ENCODE data around the gene NPTXR. TPM values are rescaled to one million over a fixed set of nuclear protein-coding genes. Genes with fewer than 3 reads are reported as not detected.

The NPTXR gene
- total and polyA plus RNA-seq, 10 of the 15 experiments (the other 5 are each of a cell fraction or from before 2014, with no cell fraction given): 0.02 to 0.38 (median 0.07) TPM; not detected in 2

DNA sequence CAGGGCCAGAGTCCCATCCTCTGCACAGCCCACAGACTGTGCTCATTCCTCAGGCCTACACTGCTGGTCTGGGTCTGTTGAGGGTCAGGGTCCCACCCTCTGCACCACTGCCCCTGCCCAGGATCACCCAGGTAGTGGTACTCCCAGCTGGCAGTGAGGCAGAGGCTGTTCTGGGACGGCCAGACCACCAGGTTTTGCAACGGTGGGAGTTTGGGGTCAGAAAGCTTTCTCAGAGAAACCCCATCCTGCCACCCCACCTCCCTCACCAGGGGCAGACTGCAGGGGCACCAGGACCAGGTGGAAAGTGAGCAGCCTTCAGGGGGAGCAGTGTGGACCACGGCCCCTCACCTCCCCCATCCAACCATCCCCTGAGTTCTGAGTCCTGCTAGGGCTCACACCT is 10.8 kb downstream of the NPTXR start:
- DNase-seq (ENCODE audit: low read depth, low spot score): no peak
- intact Hi-C loops (cut with micrococcal nuclease; ENCODE audit: unreplicated experiment): no loop called here
- ChIA-PET SMC1A (ENCODE audit: uncharacterized antibody, unreplicated experiment) (no interaction called here), POLR2A (no interaction called here), RAD21 (ENCODE audit: unreplicated experiment) (no interaction called here), CTCF (interaction anchor here (0.6 kb wide), 1 partner anchor 19 kb away, joined by 4 read pairs; no protein-coding TSS in a partner anchor)
- FAIRE-seq: no peak
- Histone ChIP-seq H3K9me3 (replicated peaks; ENCODE audit: control insufficient read depth, insufficient read depth, low read length) (no peaks in the 10 kb centered on the region), H2AFZ (ENCODE audit: control insufficient read depth, low read depth, low read length) (no peak overlapping the region), H3K9ac (ENCODE audit: control insufficient read depth, insufficient read depth, low read length) (no peak overlapping the region), H3K4me1 (ENCODE audit: control insufficient read depth, insufficient read depth, low read length) (no peaks in the 10 kb centered on the region), H3K27ac (ENCODE audit: control insufficient read depth, insufficient read depth) (no peak overlapping the region), H3K4me2 (ENCODE audit: control insufficient read depth, insufficient read depth) (no peak overlapping the region), H4K20me1 (ENCODE audit: control insufficient read depth, insufficient read depth) (no peaks in the 10 kb centered on the region), H3K36me3 (ENCODE audit: control insufficient read depth in 2 of 2, insufficient read depth in 2 of 2, low read length in 1 of 2) (no peaks in the 10 kb centered on the region), H3K27me3 (replicated peaks in 1 of 2; ENCODE audit: control insufficient read depth in 2 of 2, insufficient read depth in 2 of 2, low read length in 1 of 2) (no peaks in the 10 kb centered on the region; a peak in 1 of 4 replicates), H3K4me3 (no peak overlapping the region), H3K79me2 (ENCODE audit: control insufficient read depth, insufficient read depth, low read length) (no peaks in the 10 kb centered on the region)
- in situ Hi-C loops (cut with MboI): no loop called here
- TF ChIP-seq CHD1 (IDR thresholded peaks at IDR 0.05; ENCODE audit: low read depth, low read length): no peak
- TF ChIP-seq MEF2B (IDR thresholded peaks at IDR 0.05; ENCODE audit: partially characterized antibody, poor library complexity, severe bottlenecking): no peak
- TF ChIP-seq, protein P1, sequence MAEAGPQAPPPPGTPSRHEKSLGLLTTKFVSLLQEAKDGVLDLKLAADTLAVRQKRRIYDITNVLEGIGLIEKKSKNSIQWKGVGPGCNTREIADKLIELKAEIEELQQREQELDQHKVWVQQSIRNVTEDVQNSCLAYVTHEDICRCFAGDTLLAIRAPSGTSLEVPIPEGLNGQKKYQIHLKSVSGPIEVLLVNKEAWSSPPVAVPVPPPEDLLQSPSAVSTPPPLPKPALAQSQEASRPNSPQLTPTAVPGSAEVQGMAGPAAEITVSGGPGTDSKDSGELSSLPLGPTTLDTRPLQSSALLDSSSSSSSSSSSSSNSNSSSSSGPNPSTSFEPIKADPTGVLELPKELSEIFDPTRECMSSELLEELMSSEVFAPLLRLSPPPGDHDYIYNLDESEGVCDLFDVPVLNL (IDR thresholded peaks at IDR 0.05; ENCODE audit: low read depth, low read length): no peak
- TF ChIP-seq, protein P2, sequence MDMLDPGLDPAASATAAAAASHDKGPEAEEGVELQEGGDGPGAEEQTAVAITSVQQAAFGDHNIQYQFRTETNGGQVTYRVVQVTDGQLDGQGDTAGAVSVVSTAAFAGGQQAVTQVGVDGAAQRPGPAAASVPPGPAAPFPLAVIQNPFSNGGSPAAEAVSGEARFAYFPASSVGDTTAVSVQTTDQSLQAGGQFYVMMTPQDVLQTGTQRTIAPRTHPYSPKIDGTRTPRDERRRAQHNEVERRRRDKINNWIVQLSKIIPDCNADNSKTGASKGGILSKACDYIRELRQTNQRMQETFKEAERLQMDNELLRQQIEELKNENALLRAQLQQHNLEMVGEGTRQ (IDR thresholded peaks at IDR 0.05; ENCODE audit: borderline replicate concordance, low read depth, low read length): no peak
- TF ChIP-seq NR2F1 (conservative IDR thresholded peaks at IDR 0.05): no peak
- TF ChIP-seq, protein P3, sequence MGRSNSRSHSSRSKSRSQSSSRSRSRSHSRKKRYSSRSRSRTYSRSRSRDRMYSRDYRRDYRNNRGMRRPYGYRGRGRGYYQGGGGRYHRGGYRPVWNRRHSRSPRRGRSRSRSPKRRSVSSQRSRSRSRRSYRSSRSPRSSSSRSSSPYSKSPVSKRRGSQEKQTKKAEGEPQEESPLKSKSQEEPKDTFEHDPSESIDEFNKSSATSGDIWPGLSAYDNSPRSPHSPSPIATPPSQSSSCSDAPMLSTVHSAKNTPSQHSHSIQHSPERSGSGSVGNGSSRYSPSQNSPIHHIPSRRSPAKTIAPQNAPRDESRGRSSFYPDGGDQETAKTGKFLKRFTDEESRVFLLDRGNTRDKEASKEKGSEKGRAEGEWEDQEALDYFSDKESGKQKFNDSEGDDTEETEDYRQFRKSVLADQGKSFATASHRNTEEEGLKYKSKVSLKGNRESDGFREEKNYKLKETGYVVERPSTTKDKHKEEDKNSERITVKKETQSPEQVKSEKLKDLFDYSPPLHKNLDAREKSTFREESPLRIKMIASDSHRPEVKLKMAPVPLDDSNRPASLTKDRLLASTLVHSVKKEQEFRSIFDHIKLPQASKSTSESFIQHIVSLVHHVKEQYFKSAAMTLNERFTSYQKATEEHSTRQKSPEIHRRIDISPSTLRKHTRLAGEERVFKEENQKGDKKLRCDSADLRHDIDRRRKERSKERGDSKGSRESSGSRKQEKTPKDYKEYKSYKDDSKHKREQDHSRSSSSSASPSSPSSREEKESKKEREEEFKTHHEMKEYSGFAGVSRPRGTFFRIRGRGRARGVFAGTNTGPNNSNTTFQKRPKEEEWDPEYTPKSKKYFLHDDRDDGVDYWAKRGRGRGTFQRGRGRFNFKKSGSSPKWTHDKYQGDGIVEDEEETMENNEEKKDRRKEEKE (IDR thresholded peaks at IDR 0.05): no peak
- no peak for TF ChIP-seq RCOR1 (conservative IDR thresholded peaks at IDR 0.05; ENCODE audit: low read depth, low read length)
- no peak for TF ChIP-seq POLR2AphosphoS5 (IDR thresholded peaks at IDR 0.05; ENCODE audit: low read length)
- no peak for TF ChIP-seq LARP7 (IDR thresholded peaks at IDR 0.05)
- no peak for TF ChIP-seq ZNF622 (IDR thresholded peaks at IDR 0.05)
- no peak for TF ChIP-seq IKZF2 (IDR thresholded peaks at IDR 0.05)
- no peak for TF ChIP-seq NFYA (IDR thresholded peaks at IDR 0.05; ENCODE audit: borderline replicate concordance, low read depth, low read length)
- no peak for TF ChIP-seq JUNB (IDR thresholded peaks at IDR 0.05)
- no peak for TF ChIP-seq FOS (IDR thresholded peaks at IDR 0.05; ENCODE audit: borderline replicate concordance, extremely low read depth, insufficient read length)
- TF ChIP-seq ETV6 (conservative IDR thresholded peaks at IDR 0.05 in 1 of 2, IDR thresholded peaks at IDR 0.05 in 1 of 2; ENCODE audit: borderline replicate concordance in 1 of 2, low read depth in 1 of 2): no peak
- TF ChIP-seq ZBED1 (IDR thresholded peaks at IDR 0.05; ENCODE audit: borderline replicate concordance): no peak
- BruUV-seq (replicated peaks): no TSS peak
- no peak for ATAC-seq
- WGBS (ENCODE audit: insufficient coverage, insufficient replicate concordance, low lambda C conversion rate, missing lambda C conversion rate): 0% methylated on average over 1 of the region's 3 CpGs

Measured in GM12878 (cell line).